Mucosa of descending colon (tissue), 3 donors: ENCODE measurements around the gene RTN4. TPM values are rescaled to one million over a fixed set of nuclear protein-coding genes. Genes with fewer than 3 reads are reported as not detected.
A peak's percentile ranks its signal among the peaks of the same experiment; 100 is the strongest.
"Not testable (repeated sequence)": the region's sequence is repeated elsewhere in the genome, so short reads cannot be mapped to it uniquely, and the experiment has no call there.

Source experiments
- ATAC-seq: fragments of 200-7000 bp; cut with Tn5 transposase; one replicate; pipeline ENCODE4 v1.9.1; 2020; ENCODE audit warnings: mild to moderate bottlenecking, moderate library complexity
- DNase-seq, 3 donors: peaks; one replicate each; pipeline ENCODE4 v3.0.0-alpha.2; 2020
- H3K36me3 ChIP-seq: fragments of 200-600 bp; one replicate; pipeline ENCODE4 v1.8.0; 2021; ENCODE audit warnings: low read depth, mild to moderate bottlenecking
- H3K4me1 ChIP-seq: fragments of 200-600 bp; one replicate; pipeline ENCODE4 v1.8.0; 2021; ENCODE audit warnings: low read depth, mild to moderate bottlenecking
- H3K4me3 ChIP-seq: fragments of 200-600 bp; one replicate; pipeline ENCODE4 v1.8.0; 2021; ENCODE audit warnings: mild to moderate bottlenecking
- H3K9me3 ChIP-seq: fragments of 200-600 bp; one replicate; pipeline ENCODE4 v1.8.0; 2021; ENCODE audit warnings: mild to moderate bottlenecking
- intact Hi-C, 2 donors: fragments of 100-400 bp; cut with DNase I in 1 of 2; cut with micrococcal nuclease in 1 of 2; formaldehyde crosslinking; loops; one replicate each; pipeline versions ENCODE4 v1.11.0 to v1.11.1; 2022; cut with DNase I, micrococcal nuclease
- total RNA-seq, 3 donors: library from RNA; stranded (reverse); fragmentation: NEBNext Ultra II Directional in 2 of 3; extraction: Animal tissue kit (Norgen Biotek cat#: 25700) in 2 of 3; gene quantifications; one replicate each; pipeline versions ENCODE4 v1.2.1 to v1.2.4, GENCODE V29; 2021 to 2023
- TF ChIP-seq, protein P1 (sequence below): fragments of 200-600 bp; IDR thresholded peaks from one replicate; pipeline ENCODE4 v1.8.0; 2022; ENCODE audit warnings: antibody characterized with exemption, mild to moderate bottlenecking
- donor health status: DM: no; HTN: no; CAD: no; lungs with moderate emphysema.
- donor health status: DM: no; HTN: no; CAD: no.
- donor health status: DM: no; HTN: yes; CAD: no.

Gene RTN4
- total RNA-seq, 3 donors from 2014 or later, result 219 to 278 (median 224) TPM

DNA sequence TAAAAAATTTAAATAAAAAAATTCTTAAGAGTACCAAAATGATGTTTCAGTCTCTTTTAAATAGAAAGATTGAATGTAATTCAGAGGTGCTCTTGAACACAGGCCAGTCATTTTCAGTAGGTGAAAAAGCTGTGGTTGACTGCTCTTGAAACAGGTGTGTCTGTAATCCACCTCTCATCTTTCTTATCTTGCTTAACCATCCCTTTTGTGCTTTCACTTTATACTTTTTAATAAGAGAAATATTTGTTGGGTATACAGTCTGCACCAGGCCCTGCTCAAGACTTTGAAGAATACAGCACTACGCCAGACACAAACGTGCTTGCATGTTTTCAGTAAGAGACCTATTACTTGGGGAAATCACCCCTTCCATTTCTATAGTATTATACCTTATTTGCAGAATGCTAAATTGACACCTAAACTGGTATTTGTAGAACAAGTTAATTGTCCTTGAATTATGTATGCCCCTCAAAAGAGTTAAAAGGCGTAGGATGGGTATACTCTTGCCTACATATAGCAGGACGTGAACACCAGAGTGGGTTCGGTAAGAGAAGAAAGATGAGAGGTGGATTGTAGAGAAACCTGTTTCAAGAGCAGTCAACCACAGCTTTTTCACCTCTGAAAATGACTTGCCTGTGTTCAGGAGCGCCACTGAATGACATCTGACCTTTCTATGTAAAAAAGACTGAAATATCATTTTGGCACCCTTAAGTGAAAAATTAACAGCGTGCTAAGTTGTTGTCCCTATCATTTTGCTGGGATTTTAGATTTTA is 4.0 kb upstream of the RTN4 start:
- ATAC-seq (no peak), DNase-seq (no peak)
- Histone ChIP-seq H3K36me3 (peaks cover 3% of the 10 kb centered on the region), H3K4me3 (no peak overlapping the region), H3K4me1 (peaks cover 9% of the 10 kb centered on the region), H3K9me3 (no peaks in the 10 kb centered on the region)
- intact Hi-C loops, result no loop called here
- TF ChIP-seq, protein P1, sequence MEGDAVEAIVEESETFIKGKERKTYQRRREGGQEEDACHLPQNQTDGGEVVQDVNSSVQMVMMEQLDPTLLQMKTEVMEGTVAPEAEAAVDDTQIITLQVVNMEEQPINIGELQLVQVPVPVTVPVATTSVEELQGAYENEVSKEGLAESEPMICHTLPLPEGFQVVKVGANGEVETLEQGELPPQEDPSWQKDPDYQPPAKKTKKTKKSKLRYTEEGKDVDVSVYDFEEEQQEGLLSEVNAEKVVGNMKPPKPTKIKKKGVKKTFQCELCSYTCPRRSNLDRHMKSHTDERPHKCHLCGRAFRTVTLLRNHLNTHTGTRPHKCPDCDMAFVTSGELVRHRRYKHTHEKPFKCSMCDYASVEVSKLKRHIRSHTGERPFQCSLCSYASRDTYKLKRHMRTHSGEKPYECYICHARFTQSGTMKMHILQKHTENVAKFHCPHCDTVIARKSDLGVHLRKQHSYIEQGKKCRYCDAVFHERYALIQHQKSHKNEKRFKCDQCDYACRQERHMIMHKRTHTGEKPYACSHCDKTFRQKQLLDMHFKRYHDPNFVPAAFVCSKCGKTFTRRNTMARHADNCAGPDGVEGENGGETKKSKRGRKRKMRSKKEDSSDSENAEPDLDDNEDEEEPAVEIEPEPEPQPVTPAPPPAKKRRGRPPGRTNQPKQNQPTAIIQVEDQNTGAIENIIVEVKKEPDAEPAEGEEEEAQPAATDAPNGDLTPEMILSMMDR, result no peak

GRCh38 chr2:55053225-55053624 is 3.0 kb upstream of the RTN4 start:
- H3K4me1 ChIP-seq, H3K36me3 ChIP-seq, ATAC-seq, DNase-seq, H3K9me3 ChIP-seq, H3K4me3 ChIP-seq, intact Hi-C loops: not testable (repeated sequence)

DNA sequence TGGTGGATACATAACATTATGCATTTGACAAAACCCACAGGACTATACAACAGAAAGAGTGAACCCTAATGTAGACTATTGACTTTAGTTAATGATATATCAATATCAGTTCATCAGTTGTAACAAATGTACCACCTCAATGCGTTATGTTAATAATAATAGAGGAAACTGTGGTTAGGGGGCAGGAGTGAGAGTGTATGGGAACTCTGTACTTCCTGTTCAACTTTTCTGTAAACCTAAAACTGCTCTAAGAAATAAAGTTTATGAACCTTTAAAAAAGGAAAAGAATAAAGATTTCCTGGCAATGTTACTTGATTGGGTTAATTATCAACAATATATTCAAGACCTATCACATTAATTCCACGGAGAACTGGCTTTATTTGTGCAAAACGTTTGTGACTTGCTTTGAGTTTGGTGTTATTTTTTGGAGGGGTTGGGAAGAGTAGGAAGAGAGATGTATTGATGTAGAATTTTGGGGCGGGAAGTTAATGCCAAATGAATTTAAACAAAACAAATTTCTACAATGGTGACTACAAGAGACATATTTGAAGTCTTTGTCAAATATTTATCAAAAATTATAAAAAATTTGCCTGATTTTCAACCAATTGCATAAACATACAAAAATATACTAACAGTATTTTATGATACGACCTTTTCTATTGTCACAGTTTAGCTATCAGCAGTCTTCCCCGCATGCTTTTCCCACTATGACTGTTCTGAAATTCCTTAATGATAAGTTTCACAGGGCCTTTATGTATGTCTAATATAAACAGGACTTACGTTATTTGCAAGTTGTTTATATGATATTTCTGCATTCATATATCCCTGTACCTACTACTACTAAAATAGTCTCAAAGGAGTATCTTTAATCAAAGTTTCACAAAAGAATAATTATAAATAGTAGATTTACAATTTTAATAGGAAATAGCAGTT is 2.1 kb upstream of the RTN4 start:
- intact Hi-C loops, result no loop called here
- no peak overlapping the region for H3K4me3 ChIP-seq
- no peaks in the 10 kb centered on the region for H3K9me3 ChIP-seq
- peaks cover 10% of the 10 kb centered on the region for H3K4me1 ChIP-seq
- DNase-seq (no peak), ATAC-seq (no peak)
- TF ChIP-seq, protein P1, result no peak
- H3K36me3 ChIP-seq, result peaks cover 3% of the 10 kb centered on the region

- peak overlapping the region; percentile 98 for H3K4me3 ChIP-seq
- intact Hi-C loops, result no loop called here
- ATAC-seq (peak; percentile 4), DNase-seq (peak in 1 of 3 donors; percentile 60)
- H3K4me1 ChIP-seq, result peaks cover 20% of the 10 kb centered on the region
- TF ChIP-seq, protein P1, result no peak
- peaks cover 3% of the 10 kb centered on the region for H3K36me3 ChIP-seq
- no peaks in the 10 kb centered on the region for H3K9me3 ChIP-seq
Observed at GRCh38 chr2:55051026-55051866, 995 bp upstream of the RTN4 start.

DNA sequence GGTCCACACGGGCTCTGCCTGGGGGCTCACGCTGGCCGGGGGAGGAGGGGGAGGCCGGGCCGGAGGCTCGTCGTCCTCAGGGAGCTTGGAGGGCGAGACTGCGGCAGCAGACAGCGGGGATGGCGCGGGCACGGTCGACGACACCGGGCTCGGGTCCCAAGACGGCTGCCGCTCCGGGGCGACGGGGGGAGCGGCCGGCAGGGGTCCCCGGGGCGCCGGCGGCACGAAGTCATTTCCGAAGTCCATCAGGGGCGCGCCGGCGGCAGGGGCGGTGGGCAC is 491 bp downstream of the RTN4 start:
- peaks cover 3% of the 10 kb centered on the region for H3K36me3 ChIP-seq
- TF ChIP-seq, protein P1, result no peak
- H3K4me1 ChIP-seq, result peaks cover 26% of the 10 kb centered on the region
- H3K4me3 ChIP-seq, result peak overlapping the region; percentile 98
- intact Hi-C loops, result no loop called here
- peak; percentile 6 for ATAC-seq
- no peaks in the 10 kb centered on the region for H3K9me3 ChIP-seq
- DNase-seq, result no peak
